HCT116 (cell line): ENCODE measurements around the gene COTL1.
"Not testable (repeated sequence)": the region's sequence is repeated elsewhere in the genome, so short reads cannot be mapped to it uniquely, and the experiment has no call there.

Source experiments
- CEBPB ChIP-seq: IDR thresholded peaks from 2 replicates; pipeline ENCODE4 v1.6.1; 2012; ENCODE audit warnings: low read depth
- EGR1 ChIP-seq: IDR thresholded peaks from 2 replicates; pipeline ENCODE4 v1.6.1; 2012; ENCODE audit warnings: low read depth
- EZH2 ChIP-seq: fragments of 200-600 bp; sonication (generic); IDR thresholded peaks from 2 replicates; pipeline ENCODE4 v1.6.1; 2017; ENCODE audit warnings: antibody characterized with exemption, mixed run types
- EZH2phosphoT487 ChIP-seq: fragments of 200-600 bp; IDR thresholded peaks from 2 replicates; pipeline ENCODE4 v1.6.1; 2018; ENCODE audit warnings: antibody characterized with exemption, borderline replicate concordance
- FOSL1 ChIP-seq: IDR thresholded peaks from 2 replicates; pipeline ENCODE4 v1.6.1; 2012; ENCODE audit warnings: low read depth
- SP1 ChIP-seq: IDR thresholded peaks from 2 replicates; pipeline ENCODE4 v1.6.1; 2012; ENCODE audit warnings: low read depth
- TCF7L2 ChIP-seq: IDR thresholded peaks from 2 replicates; pipeline ENCODE4 v1.7.0; 2011; ENCODE audit warnings: borderline replicate concordance, inconsistent platforms; ENCODE audit not compliant: insufficient read depth, insufficient read length; ENCODE audit errors: extremely low read depth
- TF ChIP-seq, protein P1 (sequence below), 3 experiments: fragments of 200-600 bp in 1 of 3; sonication (generic) in 1 of 3; IDR thresholded peaks in 2 of 3; conservative IDR thresholded peaks in 1 of 3; 2 replicates each; pipeline ENCODE4 v1.5.1; 2012 to 2017; ENCODE audit warnings: low read depth in 2 of 3, low read length in 2 of 3, antibody characterized with exemption in 1 of 3, borderline replicate concordance in 1 of 3, control low read depth in 1 of 3, mild to moderate bottlenecking in 1 of 3, mixed read lengths in 1 of 3, mixed run types in 1 of 3, moderate library complexity in 1 of 3; ENCODE audit not compliant: insufficient read depth in 1 of 3

DNA sequence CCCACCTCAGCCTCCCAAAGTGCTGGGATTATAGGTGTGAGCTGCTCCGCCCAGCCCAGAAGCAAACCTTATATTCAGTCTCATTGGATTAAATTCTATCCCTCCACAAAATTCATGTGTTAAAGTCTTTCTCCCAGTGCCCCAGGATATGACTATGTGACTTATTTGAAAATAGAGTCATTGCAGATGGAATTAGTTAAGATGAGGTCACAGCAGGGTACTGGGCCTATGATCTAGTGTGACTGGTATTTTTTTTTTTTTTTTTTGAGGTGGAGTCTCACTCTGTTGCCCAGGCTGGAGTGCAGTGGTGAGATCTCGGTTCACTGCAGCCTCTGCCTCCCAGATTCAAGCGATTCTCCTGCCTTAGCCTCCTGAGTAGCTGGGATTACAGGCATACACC is 99.7 kb downstream of the COTL1 start:
- TF ChIP-seq, protein P1, sequence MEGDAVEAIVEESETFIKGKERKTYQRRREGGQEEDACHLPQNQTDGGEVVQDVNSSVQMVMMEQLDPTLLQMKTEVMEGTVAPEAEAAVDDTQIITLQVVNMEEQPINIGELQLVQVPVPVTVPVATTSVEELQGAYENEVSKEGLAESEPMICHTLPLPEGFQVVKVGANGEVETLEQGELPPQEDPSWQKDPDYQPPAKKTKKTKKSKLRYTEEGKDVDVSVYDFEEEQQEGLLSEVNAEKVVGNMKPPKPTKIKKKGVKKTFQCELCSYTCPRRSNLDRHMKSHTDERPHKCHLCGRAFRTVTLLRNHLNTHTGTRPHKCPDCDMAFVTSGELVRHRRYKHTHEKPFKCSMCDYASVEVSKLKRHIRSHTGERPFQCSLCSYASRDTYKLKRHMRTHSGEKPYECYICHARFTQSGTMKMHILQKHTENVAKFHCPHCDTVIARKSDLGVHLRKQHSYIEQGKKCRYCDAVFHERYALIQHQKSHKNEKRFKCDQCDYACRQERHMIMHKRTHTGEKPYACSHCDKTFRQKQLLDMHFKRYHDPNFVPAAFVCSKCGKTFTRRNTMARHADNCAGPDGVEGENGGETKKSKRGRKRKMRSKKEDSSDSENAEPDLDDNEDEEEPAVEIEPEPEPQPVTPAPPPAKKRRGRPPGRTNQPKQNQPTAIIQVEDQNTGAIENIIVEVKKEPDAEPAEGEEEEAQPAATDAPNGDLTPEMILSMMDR (IDR thresholded peaks at IDR 0.05 in 2 of 3, conservative IDR thresholded peaks at IDR 0.05 in 1 of 3; ENCODE audit: borderline replicate concordance in 1 of 3, insufficient read depth in 1 of 3, low read depth in 2 of 3, low read length in 2 of 3) = not testable (repeated sequence)
- not testable (repeated sequence) for TF ChIP-seq EGR1, EZH2phosphoT487, CEBPB, FOSL1, TCF7L2, EZH2, SP1
